DMS114 treated with DMSO at 0.1 percent for 48 hours (cell line): ENCODE results near the gene JARID2.

ENCODE experiments used
- DNase-seq: peaks from one replicate; lab custom pipeline; 2025; ENCODE audit not compliant: unreplicated experiment; lab: John Stamatoyannopoulos, UW

Gene JARID2

DNA sequence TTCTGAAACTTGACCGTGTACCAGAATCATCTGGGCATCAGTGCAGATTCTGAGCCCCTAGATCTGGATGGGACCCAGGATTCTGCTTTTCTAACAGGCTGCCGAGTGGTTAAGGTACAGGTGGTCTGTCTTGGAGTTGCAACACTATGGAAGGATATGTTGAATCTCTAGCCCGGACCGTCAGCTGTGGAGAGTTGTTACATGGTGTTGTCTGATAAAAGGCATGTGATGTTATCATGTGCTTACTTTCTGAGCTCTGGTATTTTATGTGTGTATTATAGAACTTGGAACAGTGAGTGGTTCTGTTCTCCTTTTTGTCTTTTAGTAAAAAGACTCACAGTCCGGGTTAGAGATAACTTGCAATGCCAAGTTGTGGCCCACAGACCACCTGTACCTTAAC lies 123.0 kb downstream of the JARID2 start:
- DNase-seq = no peak

DNA sequence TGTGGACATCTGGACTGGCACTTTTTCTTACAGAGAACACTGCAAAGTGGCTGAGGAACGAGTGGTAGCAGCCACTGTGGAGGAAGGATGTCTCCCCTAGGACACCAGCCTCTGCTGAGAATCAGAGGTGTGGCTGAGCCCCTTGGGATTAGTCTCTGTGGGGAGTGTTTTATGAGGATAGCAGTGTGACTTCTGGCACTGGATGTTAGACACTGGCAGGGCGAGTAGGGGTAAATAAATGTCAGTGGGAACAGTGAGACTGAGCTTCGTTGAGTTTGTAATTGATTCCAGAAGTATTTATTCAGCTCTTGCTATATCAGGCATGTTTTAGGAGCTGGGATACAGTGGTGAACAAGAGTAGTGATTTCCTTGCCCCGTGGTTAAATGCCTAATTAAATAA lies 124.0 kb downstream of the JARID2 start:
- DNase-seq = no peak

DNA sequence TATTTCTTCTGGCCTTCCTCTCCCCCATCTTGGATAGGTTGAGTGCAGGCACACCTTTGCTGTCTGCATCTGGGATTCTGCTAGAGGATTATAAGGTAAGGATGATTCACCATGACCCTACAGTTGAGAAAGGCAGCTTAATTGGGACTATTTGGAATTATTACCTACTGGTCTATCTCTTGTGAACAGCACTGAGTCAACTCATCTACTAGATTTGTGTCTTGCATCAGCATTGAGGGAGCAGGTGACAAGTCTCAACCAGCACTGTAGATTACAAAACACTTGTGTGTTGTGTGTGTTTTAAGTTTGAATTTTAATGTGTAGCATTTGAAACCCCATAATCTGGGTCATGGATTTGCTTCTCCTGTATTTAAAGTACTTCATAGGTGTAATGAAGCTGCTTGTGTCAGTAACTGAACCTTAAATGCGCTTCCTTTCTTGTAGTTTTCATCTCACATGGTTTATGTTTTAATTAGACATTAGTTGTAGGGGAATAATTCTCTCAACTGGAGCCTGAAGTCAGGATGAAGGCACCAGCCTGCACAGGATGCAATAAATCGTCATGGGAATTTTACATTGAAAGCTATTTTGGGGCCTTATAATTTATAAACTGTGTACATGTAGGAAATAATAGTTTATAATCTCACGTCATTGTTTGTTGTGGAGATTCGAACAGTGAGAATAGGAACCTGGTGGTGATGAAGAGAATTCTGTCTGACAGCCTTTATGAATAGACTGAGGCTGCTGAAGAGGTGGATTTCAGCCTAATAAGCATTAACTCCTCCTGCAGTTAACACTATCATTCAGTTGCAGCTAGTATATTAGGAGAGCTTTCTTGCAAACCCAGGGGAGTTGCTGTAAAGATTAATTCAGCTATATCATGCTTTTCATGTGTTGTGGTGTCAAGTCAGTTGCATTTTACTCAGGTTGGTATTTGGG lies 125.1 kb downstream of the JARID2 start:
- DNase-seq = no peak

DNA sequence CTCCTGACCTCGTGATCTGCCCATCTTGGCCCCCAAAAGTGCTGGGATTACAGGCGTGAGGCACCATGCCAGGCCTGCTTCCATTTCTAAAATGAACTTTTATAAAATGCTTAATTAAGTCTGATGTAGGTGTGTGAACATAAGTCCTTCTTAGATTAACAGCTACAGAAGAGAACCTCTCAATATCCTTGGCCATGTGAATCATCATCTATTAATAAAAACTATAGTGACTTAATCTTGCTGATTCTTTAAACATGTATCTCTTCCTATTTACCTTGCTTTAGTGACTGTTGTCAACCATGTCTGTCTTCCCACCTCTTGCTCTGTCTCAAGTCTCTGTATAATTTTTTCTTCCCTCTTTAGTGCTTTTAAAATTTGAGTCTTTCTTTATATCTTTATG lies 127.1 kb downstream of the JARID2 start:
- DNase-seq = no peak

DNA sequence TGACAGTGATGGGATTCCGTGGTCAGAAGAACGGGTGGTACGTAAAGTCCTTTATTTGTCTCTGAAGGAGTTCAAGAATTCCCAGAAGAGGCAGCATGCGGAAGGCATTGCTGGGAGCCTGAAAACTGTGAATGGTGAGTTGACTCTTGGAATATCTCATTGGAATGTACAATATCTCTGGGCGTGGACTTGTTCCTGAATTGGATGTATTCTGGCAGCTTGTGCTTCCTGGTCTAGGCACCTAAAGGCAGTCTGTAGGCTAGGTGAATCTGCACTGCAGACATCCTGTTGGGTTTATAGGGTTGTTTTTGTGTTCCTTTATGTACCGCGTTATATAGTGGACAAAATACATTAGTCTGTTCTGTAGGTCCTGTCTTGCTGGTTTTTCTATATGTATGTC lies 128.2 kb downstream of the JARID2 start:
- DNase-seq = no peak

DNA sequence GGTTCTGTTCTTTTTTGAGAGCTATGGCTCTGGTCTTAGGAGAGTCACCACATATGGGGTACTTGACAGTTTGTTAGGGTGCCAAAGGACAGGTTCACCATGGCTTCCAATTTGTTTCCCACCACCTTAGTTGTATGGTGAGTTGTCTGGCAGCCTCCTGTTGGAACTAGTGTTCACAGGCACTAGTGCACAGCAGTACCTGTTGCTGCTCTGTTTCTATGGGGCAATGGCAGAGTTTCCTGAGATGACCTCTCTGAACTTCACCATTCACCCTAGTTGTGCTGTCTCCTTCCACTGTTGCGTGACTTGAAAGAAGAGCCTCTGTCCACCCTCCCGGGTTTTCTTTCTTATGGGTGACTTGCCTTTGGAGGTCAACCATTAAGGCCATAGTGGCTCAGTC lies 129.1 kb downstream of the JARID2 start:
- no peak for DNase-seq

DNA sequence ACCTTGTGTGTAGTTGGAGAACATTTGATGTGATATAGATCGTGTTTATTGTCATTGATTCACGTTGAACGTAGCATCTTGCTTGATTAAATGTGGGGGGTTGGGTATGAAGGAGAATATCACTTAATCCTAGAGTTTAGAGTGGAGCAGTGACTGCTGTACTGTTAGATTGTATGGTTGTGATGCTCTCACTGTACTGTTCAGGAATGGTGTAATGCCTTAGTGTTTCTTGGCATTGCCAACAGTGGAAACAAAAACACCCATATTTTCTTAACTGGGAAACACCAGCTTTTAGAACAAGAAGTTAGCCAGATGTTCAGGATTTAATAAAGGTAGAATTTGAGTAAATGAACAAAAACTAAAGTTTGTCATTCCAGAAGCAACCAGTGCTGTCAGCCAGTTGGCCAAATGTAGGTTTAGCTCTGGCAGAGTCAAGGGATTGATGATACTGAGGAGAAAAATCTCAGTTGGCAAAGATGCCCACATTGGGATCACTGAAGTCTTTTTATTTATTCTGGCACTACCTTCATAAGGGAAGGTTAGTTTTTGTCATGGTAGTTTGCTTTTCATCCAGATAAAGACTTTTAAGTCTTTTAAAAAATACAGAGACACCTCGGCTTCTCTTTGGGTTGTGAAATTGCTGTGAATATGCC lies 129.9 kb downstream of the JARID2 start:
- DNase-seq = no peak

DNA sequence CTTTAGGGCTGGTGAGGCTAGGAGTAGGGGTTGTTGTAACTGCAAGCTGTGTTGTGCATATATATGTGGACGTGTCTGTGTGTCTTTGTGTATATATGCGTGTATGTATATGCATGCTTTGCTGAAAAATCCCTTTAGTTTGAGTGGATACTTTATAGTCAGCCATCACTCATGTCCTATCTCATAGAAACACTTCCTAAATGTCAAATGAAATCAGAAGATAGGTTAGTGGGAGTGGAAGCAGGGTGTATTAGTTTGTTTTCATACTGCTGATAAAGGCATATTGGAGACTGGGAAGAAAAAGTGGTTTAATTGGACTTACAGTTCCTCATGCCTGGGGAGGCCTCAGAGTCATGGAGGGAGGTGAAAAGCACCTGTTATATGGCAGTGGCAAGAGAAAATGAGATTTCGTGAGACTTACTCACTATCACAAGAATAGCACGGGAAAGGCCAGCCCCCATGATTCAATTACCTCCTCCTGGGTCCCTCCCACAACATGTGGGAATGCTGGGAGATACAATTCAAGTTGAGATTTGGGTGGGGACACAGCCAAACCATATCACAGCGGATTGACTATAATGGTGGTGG lies 131.1 kb downstream of the JARID2 start:
- DNase-seq = no peak

DNA sequence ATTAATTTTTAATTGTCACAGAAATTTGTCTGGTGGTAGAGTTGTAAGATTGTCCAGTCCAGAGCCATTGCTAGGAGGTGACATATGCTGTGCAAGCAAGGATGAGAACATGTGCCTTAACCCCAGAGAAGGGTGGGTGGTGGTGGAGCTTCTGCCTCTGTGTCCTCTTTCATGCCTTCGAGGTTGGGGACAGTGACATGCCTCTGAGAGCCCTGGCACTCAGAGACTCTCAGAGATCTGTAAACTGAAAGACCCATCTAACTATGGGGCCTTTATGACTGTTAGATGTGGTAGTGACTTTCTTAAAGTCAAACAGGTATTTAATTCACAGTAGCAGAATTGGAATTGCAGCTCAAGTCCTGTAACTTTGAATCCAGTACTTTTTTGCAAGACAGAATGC lies 132.4 kb downstream of the JARID2 start:
- DNase-seq = no peak

DNA sequence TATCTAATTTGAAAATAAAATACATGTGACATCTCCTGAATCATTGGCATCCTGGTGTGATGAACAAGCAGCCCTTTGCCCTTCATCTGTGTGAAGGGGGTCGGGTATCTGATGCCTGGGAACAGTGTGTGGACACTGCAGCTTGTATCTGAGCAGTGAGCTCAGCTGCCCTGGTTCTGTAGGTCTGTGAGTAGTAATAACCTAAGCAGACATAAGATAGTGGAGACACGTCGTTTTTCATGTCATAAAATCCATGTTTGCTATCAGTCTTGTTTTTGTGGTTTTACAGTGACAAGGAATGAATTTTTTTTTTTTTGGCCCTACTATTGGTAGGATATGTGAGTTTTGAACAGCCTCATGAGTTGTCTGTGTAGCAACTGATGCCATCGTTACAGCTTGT lies 133.0 kb downstream of the JARID2 start:
- no peak for DNase-seq

DNA sequence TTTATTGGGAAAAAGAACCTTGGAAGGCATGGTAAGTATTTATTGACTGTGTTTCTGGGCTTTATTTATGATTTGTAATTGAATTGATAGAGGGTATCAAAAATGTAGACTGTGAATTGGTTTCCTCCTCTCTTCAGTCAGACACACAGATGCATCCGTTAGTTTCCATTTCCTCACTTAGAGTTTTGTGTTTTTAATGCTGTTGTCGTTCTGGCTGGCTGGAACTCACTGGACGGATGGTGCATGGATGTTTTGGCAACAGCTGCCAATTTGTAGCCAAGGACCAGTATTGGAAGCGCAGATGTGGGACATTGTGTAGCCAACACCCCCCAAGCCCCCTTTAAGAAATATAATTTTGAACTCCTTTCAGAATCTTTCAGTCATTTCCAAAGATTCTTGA lies 134.5 kb downstream of the JARID2 start:
- no peak for DNase-seq

DNA sequence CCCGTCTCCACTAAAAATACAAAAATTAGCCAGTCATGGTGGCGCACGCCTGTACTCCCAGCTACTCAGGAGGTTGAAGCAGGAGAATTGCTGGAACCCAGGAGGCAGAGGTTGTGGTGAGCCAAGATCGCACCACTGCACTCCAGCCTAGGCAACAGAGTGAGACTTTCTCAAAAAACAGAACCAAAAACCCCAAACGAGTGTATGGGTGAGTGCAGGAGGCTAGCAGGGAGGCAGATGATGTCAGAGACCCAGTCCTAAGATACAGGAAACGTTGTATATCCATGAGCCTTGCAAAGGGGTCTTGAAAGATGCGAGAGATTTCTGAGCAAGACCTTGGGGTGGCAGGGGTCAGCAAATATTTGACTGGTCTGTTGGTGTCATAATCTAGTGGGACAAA lies 136.2 kb downstream of the JARID2 start:
- DNase-seq = no peak

DNA sequence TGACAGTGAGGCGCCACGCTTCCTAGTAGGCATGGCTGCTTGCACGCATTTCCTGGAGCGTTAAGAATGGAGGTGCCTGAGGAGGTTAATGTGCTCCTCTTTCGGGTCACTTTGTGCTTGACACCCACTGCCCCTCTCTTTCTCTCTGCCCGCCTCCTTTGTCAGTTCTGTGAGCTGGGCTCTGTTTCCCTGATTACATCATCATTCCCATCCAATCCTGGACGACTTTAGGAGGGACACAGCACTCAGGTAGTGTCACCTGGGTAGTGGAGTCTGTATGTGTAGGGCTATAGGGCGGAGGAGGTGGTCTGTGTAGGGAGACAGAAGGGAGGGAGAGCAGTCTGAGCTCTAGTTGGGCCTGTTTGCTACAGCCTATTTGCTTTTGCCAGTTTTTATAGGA lies 136.8 kb downstream of the JARID2 start:
- DNase-seq = no peak

DNA sequence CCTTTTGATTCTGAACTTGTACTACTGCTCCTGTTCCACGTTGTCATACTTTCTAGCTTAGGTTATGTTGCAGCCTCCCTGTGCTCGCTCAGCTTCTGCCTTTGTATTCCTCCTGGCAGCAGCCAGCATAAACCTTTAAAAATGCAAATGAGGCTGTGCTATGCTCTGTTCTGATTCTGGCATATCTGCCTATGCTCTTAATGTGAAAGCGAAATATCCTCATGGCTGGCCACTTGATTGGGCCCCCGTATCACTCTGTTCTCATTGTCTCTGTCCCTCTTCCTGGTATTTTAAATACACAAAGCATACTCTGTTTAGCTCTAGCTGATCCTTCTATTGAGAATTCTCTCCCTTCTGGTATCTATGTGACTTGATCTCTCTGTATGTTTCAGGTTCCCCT lies 139.0 kb downstream of the JARID2 start:
- no peak for DNase-seq

DNA sequence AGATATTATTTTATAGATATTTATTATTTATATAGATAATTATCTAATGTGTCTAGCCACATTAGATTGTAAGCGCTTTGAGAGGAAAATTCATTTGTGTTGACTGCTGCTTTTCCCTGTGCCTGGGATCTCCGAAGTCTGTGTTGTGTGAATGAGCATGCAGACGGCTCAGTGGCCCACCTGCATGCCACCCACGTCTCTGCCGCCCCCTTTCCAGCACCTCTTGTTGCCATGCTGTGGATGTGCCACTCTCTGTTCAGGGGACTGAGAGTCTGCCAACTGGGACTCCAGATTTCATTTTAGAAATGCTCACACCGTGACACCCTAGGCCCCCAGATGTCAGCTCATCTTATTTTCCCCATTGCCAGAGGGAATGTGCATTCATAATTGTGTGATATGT lies 139.7 kb downstream of the JARID2 start:
- no peak for DNase-seq

DNA sequence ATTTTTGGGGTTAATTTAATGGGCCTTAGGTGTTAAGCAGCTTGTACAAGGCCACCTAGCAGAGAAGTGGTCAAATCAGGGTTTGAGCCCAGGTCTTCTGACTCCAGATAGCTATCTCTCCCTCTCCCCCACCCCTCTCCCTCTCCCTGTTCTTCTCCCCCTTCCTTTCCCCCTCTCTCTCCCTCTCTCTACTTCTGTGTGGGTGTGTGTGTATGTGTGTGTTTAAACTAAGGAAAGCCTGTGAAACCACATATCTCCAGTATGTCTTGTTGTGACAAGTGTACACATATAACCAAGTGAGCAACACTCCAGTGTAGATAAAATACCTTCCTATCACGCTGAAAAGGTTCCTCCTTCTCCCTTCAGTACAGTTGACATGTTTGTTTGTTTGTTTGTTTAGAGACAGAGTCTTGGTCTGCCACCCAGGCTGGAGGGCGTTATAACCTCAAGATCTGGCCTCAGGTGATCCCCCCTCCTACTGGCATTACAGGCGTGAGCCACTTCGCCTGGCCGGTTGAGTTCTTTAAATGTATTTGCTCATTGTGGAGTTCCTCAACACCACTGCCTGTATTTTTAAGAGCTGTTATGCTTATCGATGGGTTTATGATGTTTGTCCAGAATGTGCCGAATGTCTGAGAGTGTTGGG lies 140.4 kb downstream of the JARID2 start:
- no peak for DNase-seq

DNA sequence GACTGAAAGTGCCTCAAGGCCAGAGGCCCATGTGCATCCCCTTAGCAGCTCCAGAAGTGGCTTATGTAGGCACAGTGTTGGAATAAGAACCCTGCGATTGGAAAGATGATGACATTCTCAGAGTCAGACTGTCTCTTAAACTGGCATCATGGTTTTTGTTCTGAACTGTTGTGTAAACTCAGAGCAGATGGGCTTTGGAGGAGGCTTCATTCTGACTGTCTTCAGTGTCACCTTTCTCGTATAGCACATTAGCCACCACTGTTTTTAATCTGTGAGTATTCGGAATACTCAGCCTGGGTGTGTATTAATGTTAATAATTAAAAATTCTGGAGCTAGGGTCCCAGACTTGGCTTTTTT lies 140.9 kb downstream of the JARID2 start:
- DNase-seq = no peak

DNA sequence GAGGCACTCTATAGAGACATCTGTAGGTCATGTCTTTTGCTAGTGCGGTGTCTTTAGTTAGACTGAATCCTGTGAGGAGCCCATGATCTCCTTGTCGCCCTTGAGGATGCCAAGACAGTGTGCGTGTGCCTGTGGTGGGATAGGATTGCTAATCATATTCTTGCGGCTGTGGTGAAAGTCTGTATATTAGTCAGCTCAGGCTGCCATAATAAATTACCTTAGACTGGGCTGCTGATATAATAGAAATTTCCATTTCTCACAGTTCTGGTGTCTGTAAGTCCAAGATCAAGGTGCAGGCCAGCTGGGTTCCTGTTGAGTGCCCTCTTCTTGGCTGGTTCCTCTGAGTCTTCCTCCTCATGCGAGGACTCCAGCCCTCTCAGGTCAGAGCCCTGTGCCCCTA lies 141.2 kb downstream of the JARID2 start:
- no peak for DNase-seq

DNA sequence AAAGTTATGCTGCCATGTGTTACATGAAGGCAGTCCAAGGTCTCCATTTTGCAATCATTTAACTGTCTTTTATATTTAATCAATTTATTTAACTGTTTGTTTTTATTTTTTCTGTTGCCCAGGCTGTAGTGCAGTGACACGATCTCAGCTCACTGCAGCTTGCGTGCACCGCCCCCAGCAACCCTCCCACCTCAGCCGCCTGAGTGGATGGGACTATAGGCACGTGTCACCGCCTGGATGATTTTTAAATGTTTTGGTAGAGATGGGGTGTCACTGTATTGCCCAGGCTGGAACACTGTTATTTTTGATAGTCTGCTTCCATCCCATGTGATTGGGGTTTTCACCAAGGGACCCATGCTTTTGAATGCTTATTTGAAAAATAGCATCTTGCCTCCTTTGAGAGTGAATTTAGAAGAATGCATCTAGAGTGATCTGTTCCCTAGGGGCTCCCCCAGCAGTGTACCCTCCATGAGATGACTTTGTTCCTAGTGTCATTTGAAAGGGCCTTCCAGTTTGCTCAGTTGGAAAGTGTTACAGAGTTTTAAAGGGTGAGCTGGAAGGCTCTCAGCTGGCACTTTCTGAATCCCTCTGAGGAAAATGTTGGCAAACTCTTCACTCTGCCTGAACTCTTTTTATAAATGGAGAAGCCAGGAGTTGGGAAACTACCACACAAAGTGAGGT lies 143.4 kb downstream of the JARID2 start:
- no peak for DNase-seq

DNA sequence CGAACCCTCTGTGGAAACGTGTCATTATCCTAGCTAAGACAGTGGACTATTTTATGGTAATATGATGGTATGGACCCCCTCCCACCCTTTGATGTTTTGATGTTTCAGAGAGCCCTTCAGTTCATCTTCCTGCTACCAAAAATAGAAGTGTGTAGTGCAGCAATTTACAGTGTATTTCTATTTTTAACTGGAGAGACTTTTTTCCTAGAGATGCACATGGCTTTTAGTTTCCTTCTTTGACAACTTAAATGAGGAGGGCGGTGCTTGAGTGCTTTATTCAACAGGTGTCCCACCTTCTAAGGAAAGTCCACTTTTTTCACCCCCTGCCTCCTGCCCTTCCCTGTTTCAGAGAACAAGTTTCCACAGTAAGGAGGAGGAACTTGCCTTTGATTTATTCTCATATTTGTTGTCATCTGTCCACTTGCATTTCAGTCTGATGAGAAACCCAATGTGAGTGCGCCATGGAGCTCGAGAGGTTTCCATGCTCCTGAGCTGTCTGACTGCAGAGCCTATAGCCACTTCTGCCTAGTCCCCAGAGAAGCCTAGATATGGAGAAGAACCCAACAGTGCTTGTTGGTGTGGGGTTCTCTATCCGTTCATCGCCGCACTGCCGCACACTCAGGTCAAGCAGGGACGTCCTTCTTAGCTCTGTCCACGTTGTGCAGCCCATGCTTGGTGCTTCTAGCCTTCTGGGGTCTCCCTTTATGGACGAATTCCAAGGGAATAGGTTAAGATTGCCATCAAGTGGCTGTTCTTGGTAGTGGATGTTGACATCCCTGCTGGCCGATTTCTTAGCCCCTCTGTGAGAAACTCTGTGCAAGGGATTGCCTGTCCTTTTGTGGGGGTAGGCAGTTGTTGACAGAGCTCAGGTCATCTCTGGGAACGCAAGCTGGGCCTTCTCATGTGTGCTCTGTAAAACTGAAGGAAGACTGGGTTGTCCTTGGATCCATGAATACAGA lies 144.2 kb downstream of the JARID2 start:
- peak; percentile 62 for DNase-seq
